Parathyroid adenoma (tissue), 2 donors: ENCODE measurements around the gene TMEM87B.

Experiments used
- H2AFZ ChIP-seq: fragments of 300-600 bp; sonication (generic); one replicate; pipeline ENCODE4 v1.7.0; 2017; ENCODE audit warnings: antibody characterized with exemption, mild to moderate bottlenecking
- H3K27ac ChIP-seq: fragments of 300-600 bp; sonication (generic); one replicate; pipeline ENCODE4 v1.7.0; 2017
- H3K27me3 ChIP-seq: fragments of 300-600 bp; sonication (generic); one replicate; pipeline ENCODE4 v1.7.0; 2017; ENCODE audit warnings: low read length; ENCODE audit not compliant: control insufficient read depth, insufficient read depth
- H3K36me3 ChIP-seq: fragments of 300-600 bp; sonication (generic); one replicate; pipeline ENCODE4 v1.7.0; 2017; ENCODE audit warnings: low read length; ENCODE audit not compliant: control insufficient read depth, insufficient read depth
- H3K4me1 ChIP-seq: fragments of 300-600 bp; sonication (generic); one replicate; pipeline ENCODE4 v1.7.0; 2017; ENCODE audit warnings: control low read depth
- H3K4me2 ChIP-seq: fragments of 300-600 bp; sonication (generic); one replicate; pipeline ENCODE4 v1.7.0; 2017; ENCODE audit warnings: low read length
- H3K4me3 ChIP-seq: fragments of 300-600 bp; sonication (generic); one replicate; pipeline ENCODE4 v1.7.0; 2017; ENCODE audit warnings: low read depth, low read length
- H3K79me2 ChIP-seq: fragments of 300-600 bp; sonication (generic); one replicate; pipeline ENCODE4 v1.7.0; 2017; ENCODE audit warnings: control low read depth
- H3K9ac ChIP-seq: fragments of 300-600 bp; sonication (generic); one replicate; pipeline ENCODE4 v1.7.0; 2017; ENCODE audit warnings: mild to moderate bottlenecking
- H3K9me3 ChIP-seq: fragments of 300-600 bp; sonication (generic); one replicate; pipeline ENCODE4 v1.7.0; 2017; ENCODE audit warnings: low read length; ENCODE audit not compliant: control insufficient read depth
- CTCF ChIP-seq: fragments of 300-600 bp; sonication (generic); IDR thresholded peaks from one replicate; pipeline ENCODE4 v1.7.0; 2017; ENCODE audit warnings: antibody characterized with exemption, mild to moderate bottlenecking
- donor health status: primary hyperparathyroidism.

TMEM87B gene

GRCh38 chr2:112008910-112009485 is 46.1 kb upstream of the TMEM87B start:
- Histone ChIP-seq H3K27me3 (no peaks in the 10 kb centered on the region), H3K9me3 (no peaks in the 10 kb centered on the region), H3K27ac (no peak overlapping the region), H3K79me2 (no peaks in the 10 kb centered on the region), H3K4me3 (no peak overlapping the region), H3K9ac (no peak overlapping the region), H2AFZ (no peak overlapping the region), H3K36me3 (no peaks in the 10 kb centered on the region), H3K4me2 (no peak overlapping the region), H3K4me1 (no peaks in the 10 kb centered on the region)
- no peak for TF ChIP-seq CTCF

- Histone ChIP-seq H3K9ac (no peak overlapping the region), H2AFZ (no peak overlapping the region), H3K4me2 (no peak overlapping the region), H3K27ac (no peak overlapping the region), H3K9me3 (no peaks in the 10 kb centered on the region), H3K27me3 (no peaks in the 10 kb centered on the region), H3K4me1 (no peaks in the 10 kb centered on the region), H3K4me3 (no peak overlapping the region), H3K79me2 (no peaks in the 10 kb centered on the region), H3K36me3 (no peaks in the 10 kb centered on the region)
- no peak for TF ChIP-seq CTCF
These were observed 44.3 kb upstream of the TMEM87B start for GRCh38 chr2:112010751-112011150.

- Histone ChIP-seq H3K9ac (no peak overlapping the region), H3K4me2 (no peak overlapping the region), H3K27me3 (no peaks in the 10 kb centered on the region), H3K27ac (no peak overlapping the region), H3K4me1 (no peaks in the 10 kb centered on the region), H3K9me3 (no peaks in the 10 kb centered on the region), H3K4me3 (no peak overlapping the region), H2AFZ (no peak overlapping the region), H3K79me2 (no peaks in the 10 kb centered on the region), H3K36me3 (no peaks in the 10 kb centered on the region)
- no peak for TF ChIP-seq CTCF
These were observed 42.5 kb upstream of the TMEM87B start for GRCh38 chr2:112012556-112012955.

- Histone ChIP-seq H3K4me3 (no peak overlapping the region), H3K27ac (no peak overlapping the region), H3K9ac (no peak overlapping the region), H3K4me2 (no peak overlapping the region), H3K4me1 (no peaks in the 10 kb centered on the region), H3K79me2 (no peaks in the 10 kb centered on the region), H3K27me3 (no peaks in the 10 kb centered on the region), H3K9me3 (no peaks in the 10 kb centered on the region), H2AFZ (no peak overlapping the region), H3K36me3 (no peaks in the 10 kb centered on the region)
- no peak for TF ChIP-seq CTCF
These were observed 36.2 kb upstream of the TMEM87B start for GRCh38 chr2:112018846-112019245.

GRCh38 chr2:112019569-112019982 is 35.5 kb upstream of the TMEM87B start:
- Histone ChIP-seq H3K4me3 (no peak overlapping the region), H3K9me3 (no peaks in the 10 kb centered on the region), H3K36me3 (no peaks in the 10 kb centered on the region), H3K27ac (no peak overlapping the region), H3K4me1 (no peaks in the 10 kb centered on the region), H3K4me2 (no peak overlapping the region), H2AFZ (no peak overlapping the region), H3K27me3 (no peaks in the 10 kb centered on the region), H3K9ac (no peak overlapping the region), H3K79me2 (no peaks in the 10 kb centered on the region)
- no peak for TF ChIP-seq CTCF
